NCI-H187 (cell line): ENCODE measurements around the gene SMCO4.
"Not testable (repeated sequence)": the region's sequence is repeated elsewhere in the genome, so short reads cannot be mapped to it uniquely, and the experiment has no call there.

ENCODE experiments used
- DNase-seq, 2 experiments: peaks; one replicate each; lab custom pipeline; 2025; lab: John Stamatoyannopoulos, UW

Gene SMCO4

GRCh38 chr11:93543292-93543977 is at the start of gene SMCO4:
Gene SMCO4, minus strand, starts transcription at chr11:93543391. Its CDS starts 64,202 bp downstream, at chr11:93479189.
- peak; percentile 60 to 81 for DNase-seq

DNA sequence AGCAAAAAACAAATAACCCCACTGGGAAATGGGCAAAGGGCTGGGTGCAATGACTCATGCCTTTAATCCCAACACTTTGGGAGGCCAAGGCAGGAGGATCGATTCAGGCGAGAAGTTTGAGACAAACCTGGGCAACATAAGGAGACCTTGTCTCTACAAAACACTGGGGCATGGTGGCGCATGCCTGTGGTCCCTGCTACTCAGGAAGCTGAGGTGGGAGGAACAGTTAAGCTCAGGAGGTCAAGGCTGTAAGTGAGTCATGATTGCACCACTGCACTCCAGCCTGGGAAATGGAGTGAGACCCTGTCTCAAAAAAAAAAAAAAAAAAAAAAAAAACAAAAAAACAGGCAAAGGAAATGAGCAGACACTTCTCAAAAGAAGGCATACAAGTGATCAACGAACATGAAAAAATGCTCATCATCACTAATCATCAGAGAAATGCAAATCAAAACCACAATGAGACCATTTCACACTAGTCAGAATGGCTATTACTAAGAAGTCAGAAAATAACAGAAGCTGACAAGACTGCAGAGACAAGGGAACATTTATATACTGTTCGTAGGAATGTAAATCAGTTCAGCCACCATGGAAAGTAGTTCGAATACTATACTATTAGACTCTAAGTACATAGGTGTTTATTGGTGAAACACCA is 48.2 kb upstream of the SMCO4 start:
- no peak for DNase-seq

DNA sequence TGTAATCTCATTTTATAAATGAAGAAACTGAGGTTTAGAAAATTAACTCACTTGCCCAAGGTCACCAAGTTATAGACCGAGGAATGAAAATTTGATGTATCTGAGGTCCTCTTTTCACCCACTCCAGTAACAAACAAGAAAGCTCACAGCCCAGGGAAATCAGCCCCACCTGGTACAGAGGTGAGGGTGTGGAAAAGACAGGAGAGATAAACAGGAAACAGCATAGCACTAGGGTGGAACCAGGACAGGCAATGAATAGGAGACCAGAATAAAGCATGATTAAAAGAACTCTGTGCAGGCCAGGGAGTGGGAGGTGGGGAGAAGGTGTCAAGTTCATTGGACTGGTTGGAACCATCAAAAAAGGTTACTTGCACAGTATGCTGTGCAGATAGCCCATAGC is 46.2 kb upstream of the SMCO4 start:
- DNase-seq = no peak

DNA sequence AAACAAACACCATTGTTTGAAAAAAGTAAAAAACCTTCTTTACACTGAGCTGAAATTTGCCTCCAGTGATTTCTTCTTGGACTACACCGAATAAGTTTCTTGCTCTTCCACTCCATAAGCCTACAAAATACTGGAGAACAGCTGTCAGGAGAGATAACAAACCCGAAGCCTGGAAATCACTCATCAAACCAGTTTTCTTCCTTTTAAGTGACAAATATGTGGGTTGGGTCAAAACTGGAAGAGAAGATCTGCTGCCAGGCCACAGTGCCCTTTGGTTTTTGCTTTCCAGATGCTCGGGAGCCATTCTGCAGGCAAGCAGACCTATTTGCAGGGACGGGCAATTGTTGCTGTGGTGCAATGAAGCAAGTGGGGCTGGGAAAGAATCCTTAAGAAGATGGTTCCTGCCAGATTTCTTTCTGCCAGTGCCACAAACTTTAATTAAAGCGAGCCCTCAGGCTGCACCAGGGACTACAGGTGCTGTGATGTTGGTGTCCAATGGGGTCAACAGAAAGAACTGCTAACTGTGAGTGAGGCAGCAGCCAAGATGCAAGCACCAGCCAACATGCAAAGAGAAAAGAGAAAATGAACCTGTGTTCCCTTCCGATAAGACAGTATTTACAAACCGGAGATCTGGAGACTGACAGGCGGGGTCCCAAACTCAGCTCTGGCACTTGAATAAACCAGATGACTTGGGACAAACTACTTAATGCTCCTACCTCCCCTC is 44.8 kb upstream of the SMCO4 start:
- DNase-seq = no peak

DNA sequence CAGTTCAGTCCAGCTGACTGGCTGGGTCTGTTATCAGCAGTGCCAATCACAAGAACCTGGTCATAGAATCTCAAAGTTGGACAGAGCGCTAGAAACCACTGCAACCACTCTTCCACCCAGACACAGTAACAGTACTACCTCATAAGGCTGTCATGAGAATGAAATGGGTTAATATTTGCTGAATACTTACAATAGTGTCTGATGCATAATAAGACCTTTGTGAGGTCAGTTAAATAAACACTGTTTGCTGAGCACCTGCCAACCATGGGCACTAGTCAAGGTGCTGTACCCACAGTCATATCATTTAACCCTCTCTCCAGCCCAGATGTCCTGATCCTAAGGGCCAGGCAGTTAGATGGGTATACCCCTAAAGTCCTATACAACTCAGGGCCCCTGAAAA is 44.2 kb upstream of the SMCO4 start:
- not testable (repeated sequence) for DNase-seq

DNA sequence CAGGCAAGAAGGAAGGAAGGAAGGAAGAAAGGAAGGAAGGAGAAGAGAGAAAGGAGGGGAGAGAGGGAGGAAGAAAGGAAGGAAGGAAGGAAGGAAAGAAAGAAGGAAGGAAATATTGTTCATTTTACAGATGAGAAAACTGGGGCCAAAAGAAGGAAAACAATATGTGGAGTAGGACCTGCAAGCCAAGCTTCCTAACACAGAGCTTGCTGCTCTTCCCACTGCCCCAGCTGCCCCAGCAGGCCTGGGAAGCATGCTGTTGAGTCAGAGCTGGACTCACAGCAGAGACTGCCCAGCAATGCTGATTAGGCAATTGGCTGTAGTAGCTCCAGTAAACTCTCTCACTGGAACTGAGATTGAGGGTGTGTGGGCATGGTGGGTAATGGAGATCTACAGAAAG is 42.6 kb upstream of the SMCO4 start:
- no peak for DNase-seq

- no peak for DNase-seq
These were observed 40.3 kb upstream of the SMCO4 start for GRCh38 chr11:93583490-93583889.

DNA sequence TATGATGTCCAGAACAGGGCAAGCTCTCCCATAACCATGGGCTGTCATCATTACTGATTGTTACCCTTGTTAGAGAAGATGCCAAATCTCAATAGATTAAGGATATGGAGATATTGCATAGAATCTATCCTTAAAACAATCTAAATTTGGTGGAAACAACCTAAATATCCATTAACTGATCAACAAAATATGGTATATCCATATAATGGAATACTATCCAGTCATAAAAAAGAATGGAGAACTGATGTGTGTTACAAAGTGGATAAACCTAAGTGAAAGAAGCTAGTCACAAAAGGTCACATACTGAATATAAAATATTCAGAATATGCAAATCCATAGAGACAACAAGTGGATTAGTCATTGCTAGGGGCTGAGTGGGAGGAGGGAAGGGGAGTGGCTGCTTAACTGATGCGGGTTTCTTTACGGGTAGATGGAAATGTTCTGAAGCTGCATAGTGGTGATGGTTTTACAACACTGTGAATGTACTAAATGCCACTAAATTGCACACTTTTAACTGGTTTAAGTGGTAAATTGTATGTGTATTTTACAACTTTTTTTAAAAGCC is 36.1 kb upstream of the SMCO4 start:
- no peak for DNase-seq

GRCh38 chr11:93577286-93577685 is 34.1 kb upstream of the SMCO4 start:
- no peak for DNase-seq

DNA sequence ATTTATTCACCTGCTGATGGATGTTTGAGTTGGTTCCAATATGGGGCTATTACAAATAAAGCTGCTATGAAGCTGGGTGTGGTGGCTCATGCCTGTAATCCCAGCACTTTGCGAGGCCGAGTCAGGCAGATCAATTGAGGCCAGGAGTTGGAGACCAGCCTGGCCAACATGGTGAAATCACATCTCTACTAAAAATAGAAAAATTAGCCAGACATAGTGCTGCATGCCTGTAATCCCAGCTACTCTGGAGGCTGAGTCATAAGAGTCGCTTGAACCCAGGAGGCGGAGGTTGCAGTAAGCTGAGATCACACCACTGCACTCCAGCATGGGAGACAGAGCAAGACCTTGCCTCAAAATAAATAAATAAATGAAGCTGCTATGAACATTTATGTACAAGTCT is 33.7 kb upstream of the SMCO4 start:
- DNase-seq = not testable (repeated sequence)

DNA sequence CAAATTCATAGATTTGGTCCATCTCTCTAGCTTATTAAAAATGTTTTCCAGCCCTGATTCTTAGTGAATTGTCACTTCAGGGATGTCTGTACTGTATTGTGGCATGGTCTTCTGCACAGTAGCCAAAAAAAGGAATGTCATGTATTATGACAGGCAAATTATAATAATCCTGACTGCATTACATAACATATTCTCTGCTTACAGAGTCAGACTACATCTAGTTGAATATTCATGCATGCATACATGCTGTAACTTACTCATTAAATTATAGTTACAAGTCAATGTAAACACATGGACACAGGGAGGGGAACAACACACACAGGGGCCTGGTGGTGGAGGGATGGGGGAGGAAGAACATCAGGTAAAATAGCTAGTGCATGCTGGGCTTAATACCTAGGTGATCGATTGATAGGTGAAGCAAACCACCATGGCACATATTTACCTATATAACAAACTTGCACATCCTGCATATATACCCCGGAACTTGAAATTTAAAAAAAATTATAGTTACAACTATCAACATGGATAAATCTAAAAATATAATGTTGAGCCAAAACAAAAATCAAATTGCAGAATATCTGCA is 31.5 kb upstream of the SMCO4 start:
- no peak for DNase-seq

DNA sequence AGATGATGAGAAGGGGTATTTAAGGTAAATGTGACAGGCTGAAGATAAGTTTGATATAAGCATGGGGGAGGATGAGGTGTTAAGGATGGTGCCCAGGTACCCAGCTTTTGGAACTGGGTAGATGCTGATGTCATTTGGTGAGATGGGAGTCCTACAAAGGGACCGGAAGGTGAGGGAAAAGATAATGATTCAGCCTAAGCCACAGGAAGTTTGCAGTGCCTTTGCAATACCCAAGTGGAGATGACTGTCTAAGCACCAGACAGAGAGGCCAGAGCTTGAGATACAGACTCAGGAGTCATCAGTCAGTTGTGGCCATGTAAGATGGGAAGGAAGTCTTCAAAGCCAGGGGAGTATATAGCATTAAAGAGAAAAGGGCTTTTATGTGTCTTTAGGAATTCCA is 30.0 kb upstream of the SMCO4 start:
- DNase-seq = no peak

- no peak for DNase-seq
These were observed 29.4 kb upstream of the SMCO4 start for GRCh38 chr11:93572621-93573020.

GRCh38 chr11:93572171-93572570 is 29.0 kb upstream of the SMCO4 start:
- no peak for DNase-seq

- DNase-seq = no peak
These were observed 28.4 kb upstream of the SMCO4 start for GRCh38 chr11:93571612-93572011.

- DNase-seq = no peak
These were observed 27.7 kb upstream of the SMCO4 start for GRCh38 chr11:93570759-93571413.

DNA sequence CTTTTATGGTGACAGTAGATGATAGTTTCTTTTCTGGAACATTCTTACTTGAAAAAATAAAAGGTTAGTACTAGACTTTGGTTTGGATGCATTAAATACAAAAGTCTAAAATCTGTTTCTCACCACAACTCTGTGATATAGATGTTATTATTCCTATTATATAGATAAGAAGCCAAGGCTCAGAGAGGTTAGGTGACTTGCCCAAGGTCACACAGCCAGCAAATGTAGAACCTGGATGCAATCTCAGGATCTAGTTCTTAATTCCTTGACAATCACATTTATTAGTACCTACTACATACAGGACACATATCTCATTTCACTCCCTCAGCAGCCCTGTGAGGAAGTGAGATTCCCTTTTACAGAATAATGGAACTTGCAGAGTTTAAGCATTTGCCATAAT is 26.3 kb upstream of the SMCO4 start:
- DNase-seq = no peak

GRCh38 chr11:93568726-93569125 is 25.5 kb upstream of the SMCO4 start:
- DNase-seq = no peak

- no peak for DNase-seq
These were observed 24.3 kb upstream of the SMCO4 start for GRCh38 chr11:93567401-93567895.

DNA sequence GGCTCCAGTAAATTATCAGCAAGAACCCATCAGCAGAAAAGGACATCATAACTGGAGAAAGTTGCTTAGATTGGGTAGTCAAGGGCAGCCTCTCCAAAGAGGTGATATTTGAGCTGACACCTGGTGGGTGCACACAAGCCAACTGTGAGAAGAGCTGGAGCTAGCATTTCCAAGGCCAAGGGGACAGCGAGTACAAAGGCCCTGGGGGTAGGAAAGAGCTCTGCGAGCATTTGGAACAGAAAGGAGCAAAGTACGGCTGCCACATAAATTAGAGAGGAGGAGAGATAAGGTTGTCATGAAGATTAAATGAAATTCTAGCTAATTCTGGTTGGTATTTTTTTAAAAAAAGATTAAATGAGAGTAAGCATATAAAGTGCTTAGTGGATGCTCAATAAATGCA is 21.7 kb upstream of the SMCO4 start:
- no peak for DNase-seq

DNA sequence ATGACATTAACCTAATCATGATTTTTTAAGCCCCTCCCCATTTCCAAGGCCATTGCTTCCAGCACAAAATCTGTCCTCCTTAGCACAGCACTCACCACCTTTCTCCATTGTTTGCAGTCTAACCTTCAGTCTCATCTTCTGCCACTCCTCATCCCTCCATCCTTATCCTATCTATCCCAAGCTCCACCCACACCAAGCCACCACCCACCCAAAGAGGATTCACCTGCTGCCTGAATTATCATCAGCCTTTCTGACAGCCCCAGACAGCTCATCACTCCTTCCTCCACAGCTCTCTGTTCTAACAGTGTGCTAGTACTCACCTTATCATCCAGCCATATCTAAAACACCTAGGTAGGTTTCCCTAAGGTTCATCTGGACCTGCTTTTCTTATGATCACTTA is 20.7 kb upstream of the SMCO4 start:
- no peak for DNase-seq
